Left kidney (tissue), 2 donors: ENCODE results near the gene FCGR2B. TPM values are rescaled to one million over a fixed set of nuclear protein-coding genes. Genes with fewer than 3 reads are reported as not detected.
A peak's percentile ranks its signal among the peaks of the same experiment; 100 is the strongest.
"Not testable (repeated sequence)": the region's sequence is repeated elsewhere in the genome, so short reads cannot be mapped to it uniquely, and the experiment has no call there.

Experiments
- DNase-seq: peaks from one replicate; pipeline ENCODE4 v3.0.0-alpha.2; 2013
- polyA plus RNA-seq: library from polyadenylated mRNA; unstranded; fragments of 120-200 nt; gene quantifications from one replicate; pipeline ENCODE4 v1.2.1, GENCODE V29; 2013; ENCODE audit not compliant: insufficient read length

FCGR2B gene
- polyA plus RNA-seq, 1 donor: 0.65 TPM

GRCh38 chr1:161706113-161706481, 43.2 kb downstream of the FCGR2B start:
- no peak for DNase-seq

GRCh38 chr1:161706482-161707347, 43.8 kb downstream of the FCGR2B start, which contains the start of gene FCRLA:
Gene FCRLA (plus strand): TSS chr1:161707229. CDS start chr1:161707265, 36 bp downstream.
- DNase-seq: no peak

- no peak for DNase-seq
Measured at GRCh38 chr1:161707503-161707902, 44.6 kb downstream of the FCGR2B start.

- no peak for DNase-seq
Measured at GRCh38 chr1:161709373-161709772, 46.4 kb downstream of the FCGR2B start.

- no peak for DNase-seq
Measured at GRCh38 chr1:161710560-161710959, 47.6 kb downstream of the FCGR2B start.

- DNase-seq: no peak
Measured at GRCh38 chr1:161718559-161719324, 55.8 kb downstream of the FCGR2B start.

GRCh38 chr1:161719325-161719611, 56.3 kb downstream of the FCGR2B start:
- no peak for DNase-seq

- DNase-seq: no peak
Measured at GRCh38 chr1:161720422-161720821, 57.5 kb downstream of the FCGR2B start.

GRCh38 chr1:161720956-161721737, 58.2 kb downstream of the FCGR2B start, which contains the start of gene FCRLB:
Gene FCRLB (plus strand): TSS chr1:161721544. CDS start chr1:161722673, 1,129 bp downstream.
- DNase-seq: no peak

GRCh38 chr1:161721738-161722343, 58.9 kb downstream of the FCGR2B start:
- no peak for DNase-seq

- no peak for DNase-seq
Measured at GRCh38 chr1:161722406-161722805, 59.5 kb downstream of the FCGR2B start.

GRCh38 chr1:161723459-161724141, 60.7 kb downstream of the FCGR2B start:
- DNase-seq: no peak

GRCh38 chr1:161725258-161725907, 62.4 kb downstream of the FCGR2B start:
- DNase-seq: not testable (repeated sequence)

GRCh38 chr1:161725908-161726472, 63.0 kb downstream of the FCGR2B start:
- peak; percentile 47 for DNase-seq

GRCh38 chr1:161726473-161727255, 63.7 kb downstream of the FCGR2B start:
- DNase-seq: peak; percentile 89

- no peak for DNase-seq
Measured at GRCh38 chr1:161727256-161727924, 64.4 kb downstream of the FCGR2B start.
